Measurements from ENCODE around the gene ZNF550.

DNA sequence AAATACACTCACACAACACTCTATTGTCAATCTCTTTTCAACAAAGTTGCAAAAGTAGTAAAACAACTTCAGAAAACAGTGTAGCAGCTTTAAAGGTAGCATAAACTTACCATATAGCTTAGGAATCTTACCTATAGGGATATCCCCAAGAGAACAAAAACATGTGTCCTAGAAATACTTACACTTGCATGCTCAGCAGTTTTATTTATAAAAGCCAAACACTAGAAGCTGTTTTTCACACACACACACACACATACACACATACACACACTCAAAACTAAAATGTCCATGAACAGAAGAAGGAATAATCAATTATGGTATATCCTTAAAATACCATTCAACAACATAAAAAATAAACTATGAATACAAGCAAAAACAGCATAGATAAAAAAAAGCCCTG lies 48.2 kb downstream of the ZNF550 start:
- TF ChIP-seq, protein P1, sequence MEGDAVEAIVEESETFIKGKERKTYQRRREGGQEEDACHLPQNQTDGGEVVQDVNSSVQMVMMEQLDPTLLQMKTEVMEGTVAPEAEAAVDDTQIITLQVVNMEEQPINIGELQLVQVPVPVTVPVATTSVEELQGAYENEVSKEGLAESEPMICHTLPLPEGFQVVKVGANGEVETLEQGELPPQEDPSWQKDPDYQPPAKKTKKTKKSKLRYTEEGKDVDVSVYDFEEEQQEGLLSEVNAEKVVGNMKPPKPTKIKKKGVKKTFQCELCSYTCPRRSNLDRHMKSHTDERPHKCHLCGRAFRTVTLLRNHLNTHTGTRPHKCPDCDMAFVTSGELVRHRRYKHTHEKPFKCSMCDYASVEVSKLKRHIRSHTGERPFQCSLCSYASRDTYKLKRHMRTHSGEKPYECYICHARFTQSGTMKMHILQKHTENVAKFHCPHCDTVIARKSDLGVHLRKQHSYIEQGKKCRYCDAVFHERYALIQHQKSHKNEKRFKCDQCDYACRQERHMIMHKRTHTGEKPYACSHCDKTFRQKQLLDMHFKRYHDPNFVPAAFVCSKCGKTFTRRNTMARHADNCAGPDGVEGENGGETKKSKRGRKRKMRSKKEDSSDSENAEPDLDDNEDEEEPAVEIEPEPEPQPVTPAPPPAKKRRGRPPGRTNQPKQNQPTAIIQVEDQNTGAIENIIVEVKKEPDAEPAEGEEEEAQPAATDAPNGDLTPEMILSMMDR (IDR thresholded peaks at IDR 0.05) = no peak
- TF ChIP-seq POLR2A (IDR thresholded peaks at IDR 0.05) = no peak

All from Peyer's patch (tissue), 4 donors.